ENCODE results near the gene MYO5A.
A peak's percentile ranks its signal among the peaks of the same experiment; 100 is the strongest.
"Not testable (repeated sequence)": the region's sequence is repeated elsewhere in the genome, so short reads cannot be mapped to it uniquely, and the experiment has no call there.

Gene MYO5A

DNA sequence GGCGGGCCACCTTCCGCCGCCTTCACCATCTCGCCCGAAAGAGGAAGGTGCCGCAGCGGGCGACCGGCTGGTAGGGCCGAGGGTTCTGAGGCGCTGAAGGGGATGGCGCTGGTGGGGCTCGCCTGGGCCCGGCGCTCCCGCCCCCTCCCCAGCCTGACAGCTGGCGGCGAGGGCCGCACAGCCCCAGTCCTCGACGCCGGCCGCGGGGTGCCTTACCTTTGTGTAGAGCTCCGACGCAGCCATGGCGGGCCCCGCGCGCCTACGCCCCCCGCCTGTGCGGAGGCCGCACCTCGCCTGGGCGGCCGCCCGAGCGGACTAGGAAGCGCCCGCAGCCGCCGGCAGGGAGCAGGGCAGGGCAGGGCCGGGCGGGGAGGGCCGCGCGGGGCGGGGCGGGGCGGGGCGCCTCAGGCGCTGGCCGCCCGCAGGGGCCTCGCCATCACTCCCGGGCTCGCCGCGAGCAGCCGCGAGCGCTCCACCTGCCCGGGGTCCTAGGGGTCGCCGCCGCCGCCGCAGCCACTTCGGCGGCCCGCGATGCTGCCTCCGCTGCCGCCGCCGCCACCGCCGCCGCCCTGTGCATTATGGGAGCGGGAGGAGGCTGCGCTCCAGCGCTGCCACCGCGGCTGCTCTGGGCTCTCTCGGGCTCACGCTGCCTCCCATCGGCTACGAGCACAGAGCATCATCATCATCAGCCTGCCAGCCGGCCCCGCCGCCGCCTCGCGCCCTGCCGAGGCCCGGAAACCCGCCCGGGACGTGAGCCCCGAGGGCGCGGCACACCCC, at the start of gene MYO5A:
Gene MYO5A, minus strand, starts transcription at position 317 of the 777 bp plus-strand sequence. Its CDS starts 74 bp downstream, at position 243.
- peak; percentile 70 for DNase-seq (ENCODE audit: low read depth)

DNA sequence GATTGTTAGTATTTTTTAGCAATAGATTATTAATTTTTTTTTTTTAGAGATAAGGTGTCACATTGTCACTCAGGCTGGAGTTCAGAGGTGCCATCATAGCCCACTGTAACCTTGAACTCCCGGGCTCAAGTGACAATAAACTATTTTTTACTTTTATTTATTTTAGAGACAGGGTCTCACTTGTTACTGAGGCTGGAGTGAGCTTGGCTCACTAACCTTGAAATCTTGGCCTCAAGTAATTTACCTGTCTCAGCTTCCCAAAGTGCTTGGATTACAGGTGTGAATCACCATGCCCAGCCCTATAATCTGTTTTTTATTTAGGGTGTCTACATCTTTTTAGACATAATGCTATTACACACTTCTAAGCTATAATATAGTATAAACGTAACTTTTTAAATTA, 48.0 kb upstream of the MYO5A start:
- DNase-seq (ENCODE audit: low read depth) = no peak

DNA sequence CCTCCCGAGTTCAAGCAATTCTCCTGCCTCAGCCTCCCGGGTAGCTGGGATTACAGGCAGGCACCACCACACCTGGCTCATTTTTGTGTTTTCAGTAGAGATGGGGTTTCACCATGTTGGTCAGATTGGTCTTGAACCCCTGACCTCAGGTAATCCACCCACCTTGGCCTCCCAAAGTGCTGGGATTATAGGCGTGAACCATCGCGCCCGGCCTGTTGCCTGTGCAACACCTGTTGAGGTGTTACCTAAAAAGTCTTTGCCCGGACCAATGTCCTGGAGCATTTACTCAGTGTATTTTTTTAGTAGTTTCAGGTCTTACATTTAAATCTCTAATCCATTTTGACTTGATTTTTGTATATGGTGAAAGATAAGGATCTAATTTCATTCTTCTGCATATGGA, 46.9 kb upstream of the MYO5A start:
- DNase-seq (ENCODE audit: low read depth) = not testable (repeated sequence)

DNA sequence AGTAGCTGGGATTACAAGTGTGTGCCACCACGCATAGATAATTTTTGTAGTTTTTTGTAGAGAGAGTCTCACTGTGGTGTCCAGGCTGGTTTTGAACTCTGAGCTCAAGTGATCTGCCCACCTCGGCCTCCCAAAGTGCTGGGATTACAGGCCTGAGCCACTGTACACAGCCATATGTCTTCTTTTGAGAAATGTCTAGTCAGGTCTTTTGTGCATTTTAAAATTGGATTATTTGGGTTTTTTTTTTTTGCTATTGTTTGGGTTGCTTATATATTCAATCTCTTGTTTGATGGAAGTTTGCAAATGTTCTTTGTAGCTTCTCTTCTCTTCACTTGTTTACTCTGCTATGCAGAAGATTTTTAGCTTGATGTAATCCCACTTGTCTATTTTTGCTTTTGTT, 46.4 kb upstream of the MYO5A start:
- no peak for DNase-seq (ENCODE audit: low read depth)

DNA sequence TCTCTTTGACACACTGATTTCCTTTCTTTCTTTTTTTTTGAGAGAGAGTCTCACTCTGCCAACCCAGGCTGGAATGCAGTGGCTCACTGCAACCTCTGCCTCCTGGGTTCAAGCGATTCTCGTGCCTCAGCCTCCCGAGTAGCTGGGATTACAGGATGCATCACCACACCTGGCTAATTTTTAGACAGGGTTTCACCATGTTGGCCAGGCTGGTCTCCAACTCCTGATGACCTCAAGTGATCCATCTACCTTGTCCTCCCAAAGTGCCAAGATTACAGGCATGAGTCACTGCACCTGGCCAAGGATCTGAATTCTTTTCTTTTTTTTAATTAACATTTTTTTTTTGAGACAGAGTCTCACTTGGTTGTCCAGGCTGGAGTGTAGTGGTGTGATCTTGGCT, 45.9 kb upstream of the MYO5A start:
- DNase-seq (ENCODE audit: low read depth) = not testable (repeated sequence)

DNA sequence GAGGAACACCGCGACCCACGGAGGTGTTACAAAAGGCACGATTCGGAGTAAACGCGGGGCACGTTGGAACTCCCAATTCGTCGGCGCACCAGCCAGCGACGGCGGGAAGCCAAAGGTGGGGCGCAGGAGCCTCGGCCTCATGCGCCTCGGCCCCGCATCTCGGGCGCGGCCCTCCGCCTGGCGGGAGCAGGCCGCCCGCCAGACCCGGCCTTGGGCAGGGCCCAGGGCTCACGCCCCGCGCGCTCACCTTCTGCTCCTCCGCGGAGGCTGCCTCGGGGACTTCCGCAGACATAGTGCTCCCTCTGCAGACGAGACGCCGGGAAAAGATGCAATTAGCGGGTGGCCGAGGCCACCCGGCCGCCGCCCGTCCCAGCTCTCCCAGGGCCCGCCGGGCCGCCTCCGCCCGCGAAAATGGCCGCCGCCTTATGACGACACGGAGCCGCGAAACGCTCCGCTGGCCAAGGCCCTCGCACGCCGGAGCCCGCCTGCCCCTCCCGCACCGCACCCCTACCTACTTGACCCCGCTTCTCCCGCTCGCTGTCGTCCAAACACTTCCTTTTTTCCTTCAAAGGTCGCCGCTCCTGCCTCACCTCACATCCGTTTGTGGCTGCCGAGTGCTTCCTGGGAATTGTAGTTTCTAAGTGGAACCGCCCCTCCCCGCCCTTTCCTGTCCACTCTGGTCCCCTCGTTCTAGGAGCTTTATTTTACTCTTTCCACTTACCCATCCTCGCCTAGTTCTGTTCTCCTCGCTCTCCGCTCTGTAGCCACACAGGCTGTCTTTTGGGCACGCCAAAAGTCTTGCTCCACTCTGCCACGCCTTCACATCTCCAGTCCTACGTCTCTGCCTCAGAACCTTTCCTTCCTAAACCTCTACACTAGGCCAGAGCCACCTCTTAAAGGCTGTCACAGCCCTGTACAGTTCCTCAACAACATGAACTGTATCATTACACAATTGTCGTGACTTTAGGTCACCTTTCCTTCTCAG, 40.2 kb upstream of the MYO5A start, which contains the start of gene ARPP19:
Gene ARPP19, minus strand, starts transcription at position 430 of the 985 bp plus-strand sequence. Its CDS starts 138 bp downstream, at position 292.
- DNase-seq (ENCODE audit: low read depth) = peak; percentile 79

DNA sequence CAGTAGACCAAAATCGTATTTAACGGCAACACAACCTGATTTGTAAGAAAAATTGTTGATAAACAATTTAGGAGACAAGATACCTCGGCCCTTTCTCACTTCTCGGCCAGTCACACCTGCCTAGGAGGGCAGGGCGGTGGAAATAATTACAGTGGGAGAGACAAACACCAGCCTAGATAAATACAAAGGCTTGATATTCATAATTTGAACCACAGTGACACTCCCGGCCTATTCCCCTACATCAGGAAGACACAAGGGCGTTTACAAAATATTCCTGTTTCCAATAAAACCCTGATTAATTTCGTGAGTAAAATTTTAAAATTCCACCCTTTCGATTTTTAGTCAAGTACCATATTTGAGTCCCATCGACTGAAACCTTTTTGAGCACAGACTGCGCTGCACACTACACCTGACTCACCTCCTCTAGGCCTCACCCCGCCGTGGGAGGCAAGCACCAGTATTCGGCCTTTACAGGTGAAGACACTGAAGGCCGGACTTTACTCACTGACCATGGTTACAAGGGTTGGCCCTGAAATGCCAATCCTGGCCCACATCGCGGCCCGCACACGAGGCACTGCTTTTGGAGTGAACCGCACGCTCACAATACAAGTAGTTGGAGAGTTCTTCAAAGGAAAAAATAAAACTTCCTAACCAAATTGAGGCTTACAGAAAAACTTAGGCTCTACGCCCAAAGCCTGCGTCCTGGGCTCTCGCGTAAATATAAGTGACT, 39.4 kb upstream of the MYO5A start:
- peak; percentile 39 for DNase-seq (ENCODE audit: low read depth)

DNA sequence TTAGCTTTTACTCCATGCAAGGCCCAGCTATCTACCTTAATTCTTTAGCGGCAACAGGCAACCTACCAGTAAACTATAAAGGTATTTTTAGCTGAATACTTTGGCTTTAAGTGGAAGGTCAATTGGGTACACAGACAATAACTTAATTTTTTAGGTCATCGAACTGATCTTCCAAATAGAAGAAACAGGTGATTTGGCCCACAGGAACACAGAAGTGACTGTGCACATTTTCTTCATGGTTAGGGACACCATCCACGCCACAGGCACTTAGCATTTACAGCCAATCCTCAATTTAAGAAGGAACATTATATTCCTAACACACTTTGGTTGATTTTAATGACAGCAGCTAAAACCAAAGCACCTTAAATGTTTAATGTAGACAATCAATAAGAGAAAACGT, 38.2 kb upstream of the MYO5A start:
- DNase-seq (ENCODE audit: low read depth) = no peak

DNA sequence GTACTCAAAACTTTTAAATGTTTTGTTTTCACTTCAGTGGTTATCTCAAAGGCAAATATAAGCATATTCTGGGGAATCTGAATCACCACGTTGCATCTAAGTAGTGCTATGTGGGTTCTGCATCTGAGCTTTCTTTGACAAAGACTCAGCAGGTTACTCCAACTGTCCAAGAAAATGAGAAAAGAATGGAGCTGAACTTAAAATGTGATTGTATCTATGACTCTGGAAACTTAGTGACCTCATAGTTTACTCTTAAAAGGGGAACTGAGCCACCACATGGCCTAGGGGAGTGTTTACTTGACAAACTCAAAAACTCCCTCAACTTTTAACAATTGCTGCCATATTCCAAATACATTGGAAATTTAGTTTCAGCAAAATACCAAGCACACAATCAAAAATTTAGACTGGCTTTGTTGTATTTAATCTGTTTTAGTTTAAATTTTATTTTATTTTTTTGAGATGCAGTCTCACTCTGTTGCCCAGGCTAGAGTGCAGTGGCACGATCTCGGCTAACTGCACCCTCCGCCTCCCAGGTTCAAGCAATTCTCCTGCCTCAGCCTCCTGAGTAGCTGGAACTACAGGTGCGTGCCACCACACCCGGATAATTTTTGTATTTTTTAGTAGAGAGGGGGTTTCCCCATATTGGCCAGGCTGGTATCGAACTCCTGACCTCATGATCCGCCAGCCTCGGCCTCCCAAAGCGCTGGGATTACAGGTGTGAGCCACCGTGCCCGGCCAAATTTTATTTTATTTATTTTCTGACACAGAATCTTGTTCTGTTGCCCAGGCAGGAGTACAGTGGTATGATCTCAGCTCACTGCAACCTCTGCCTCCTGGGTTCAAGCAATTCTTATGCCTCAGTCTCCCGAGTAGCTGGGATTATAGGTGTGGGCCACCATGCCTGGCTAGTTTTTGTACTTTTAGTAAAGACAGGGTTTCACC, 37.0 kb upstream of the MYO5A start:
- DNase-seq (ENCODE audit: low read depth) = not testable (repeated sequence)

DNA sequence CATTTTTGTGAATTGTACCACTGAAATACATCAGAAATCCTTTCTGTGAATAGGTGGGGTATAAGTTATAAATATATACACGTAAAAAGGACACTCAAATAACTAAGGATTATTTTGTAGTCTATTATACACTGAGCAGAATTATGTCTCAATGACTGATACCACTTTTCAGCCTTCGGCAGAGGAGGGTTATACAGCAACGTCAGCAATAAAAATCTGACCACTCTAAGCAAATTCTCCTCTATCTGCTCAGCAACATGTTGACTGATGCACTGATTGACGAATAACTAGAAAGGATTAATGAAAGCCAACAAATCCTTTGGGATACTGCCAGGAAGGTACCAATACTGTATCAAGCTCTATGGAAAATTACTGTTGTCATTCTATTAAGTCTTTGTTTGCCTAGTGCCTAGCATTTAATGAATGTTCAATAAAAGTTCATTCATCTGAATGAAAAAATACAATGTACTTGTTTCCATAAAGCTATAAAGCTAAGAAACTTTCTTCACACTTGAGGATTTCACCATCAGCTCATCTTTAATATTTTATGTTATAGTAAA, 34.9 kb upstream of the MYO5A start:
- no peak for DNase-seq (ENCODE audit: low read depth)

DNA sequence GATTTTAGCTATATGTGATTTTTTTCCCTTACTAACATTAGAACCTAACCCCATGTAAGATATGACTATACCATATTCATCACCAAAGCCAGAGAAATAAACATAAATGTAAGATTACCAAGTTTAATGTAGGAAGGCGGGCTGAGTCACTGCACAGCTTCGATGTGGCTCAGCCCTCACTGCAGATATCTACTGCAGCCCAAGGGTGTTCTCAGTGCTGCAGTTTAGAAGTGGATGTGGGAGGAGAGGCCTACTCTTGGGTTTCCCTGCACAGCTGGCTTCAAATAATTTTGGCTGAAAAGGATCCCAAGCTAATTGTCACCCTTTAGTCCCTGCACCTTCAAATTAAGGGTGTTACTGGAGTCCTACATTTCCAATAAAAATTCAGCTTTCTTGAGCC, 30.9 kb upstream of the MYO5A start:
- DNase-seq (ENCODE audit: low read depth) = peak; percentile 41

DNA sequence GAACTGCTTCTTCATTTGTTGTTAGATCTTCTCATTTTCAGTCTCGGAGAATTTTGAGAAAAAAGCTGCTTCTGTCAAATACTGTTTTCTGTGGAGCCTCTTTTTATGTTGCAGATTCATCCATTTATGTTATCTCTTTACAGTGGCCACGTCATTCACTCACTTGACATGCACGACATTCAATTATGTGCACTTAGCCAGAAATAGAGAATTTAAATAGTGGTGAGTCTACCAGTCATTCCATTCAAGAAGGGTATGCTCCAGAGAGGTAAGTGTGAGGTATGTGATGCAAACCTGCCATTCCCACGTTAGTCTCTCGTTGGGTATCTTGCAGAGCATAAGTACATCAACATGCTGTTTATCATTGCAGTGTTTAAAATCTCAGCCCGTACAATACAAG, 30.3 kb upstream of the MYO5A start:
- DNase-seq (ENCODE audit: low read depth) = no peak

DNA sequence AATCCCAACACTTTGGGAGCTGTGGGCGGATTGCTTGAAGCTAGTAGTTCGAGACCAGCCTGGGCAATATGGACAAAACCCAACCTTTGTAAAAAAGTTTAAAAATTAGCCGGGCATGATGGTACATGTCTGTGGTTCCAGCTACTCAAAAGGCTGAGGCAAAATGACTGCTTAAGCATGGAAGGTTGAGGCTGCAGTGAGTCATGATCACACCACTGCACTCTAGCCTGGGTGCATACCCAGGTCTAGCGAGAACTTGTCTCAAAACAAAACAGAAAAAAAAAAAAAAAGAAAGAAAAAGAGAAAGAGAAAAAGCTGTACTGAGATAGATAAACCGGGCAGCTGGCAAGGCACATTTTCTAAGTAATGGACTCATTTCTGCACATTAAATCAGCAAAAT, 29.5 kb upstream of the MYO5A start:
- DNase-seq (ENCODE audit: low read depth) = peak; percentile 53

DNA sequence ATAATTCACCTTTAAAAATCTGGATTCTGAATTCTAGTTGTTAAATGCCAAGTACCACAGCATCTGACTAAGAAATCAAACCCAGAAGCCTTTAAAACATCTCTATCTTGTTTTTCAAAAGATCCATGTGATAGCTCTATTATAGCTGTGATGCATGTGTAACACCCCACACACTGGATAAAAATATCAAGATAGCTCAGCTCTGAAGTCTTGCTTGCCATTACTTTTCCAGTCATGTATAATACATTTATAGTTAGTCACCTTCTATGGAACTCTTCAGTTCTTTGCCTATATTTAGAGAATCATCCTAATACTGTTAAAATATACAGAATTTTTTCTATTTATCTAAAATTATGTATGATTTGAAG, 28.6 kb upstream of the MYO5A start:
- no peak for DNase-seq (ENCODE audit: low read depth)

DNA sequence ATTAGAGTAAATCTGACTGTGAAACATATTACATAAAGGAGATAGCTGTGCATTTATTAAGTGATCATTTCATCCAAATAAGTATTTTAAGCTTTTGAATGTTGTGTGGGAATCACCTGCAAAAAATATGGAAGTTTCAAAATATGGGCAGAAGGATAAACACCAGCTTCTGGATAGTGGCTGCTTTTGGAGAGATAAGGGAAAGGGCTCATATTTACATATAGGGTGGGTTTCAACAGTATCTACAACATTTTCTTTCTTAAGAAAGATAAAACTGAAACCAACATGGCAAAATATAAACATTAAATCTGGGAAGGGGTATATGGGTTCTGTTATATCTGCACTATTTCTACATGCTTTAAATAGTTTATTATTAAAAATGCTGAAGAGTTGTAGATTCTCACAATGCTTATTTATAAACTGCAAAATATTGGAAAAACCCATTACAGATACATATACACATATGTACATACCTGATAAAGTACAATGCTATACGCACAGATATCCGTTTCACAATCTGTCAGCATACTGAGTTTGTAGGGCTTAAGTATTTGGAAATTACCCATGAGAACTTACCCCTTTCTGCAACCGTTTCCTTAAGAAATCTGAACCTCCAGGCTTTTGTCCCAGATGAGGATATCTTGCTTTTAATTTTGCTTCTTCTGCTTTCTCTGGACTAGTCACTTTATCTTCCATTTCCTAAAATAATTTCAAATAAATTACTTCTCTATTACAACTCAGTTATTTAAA, 28.0 kb upstream of the MYO5A start:
- no peak for DNase-seq (ENCODE audit: low read depth)

DNA sequence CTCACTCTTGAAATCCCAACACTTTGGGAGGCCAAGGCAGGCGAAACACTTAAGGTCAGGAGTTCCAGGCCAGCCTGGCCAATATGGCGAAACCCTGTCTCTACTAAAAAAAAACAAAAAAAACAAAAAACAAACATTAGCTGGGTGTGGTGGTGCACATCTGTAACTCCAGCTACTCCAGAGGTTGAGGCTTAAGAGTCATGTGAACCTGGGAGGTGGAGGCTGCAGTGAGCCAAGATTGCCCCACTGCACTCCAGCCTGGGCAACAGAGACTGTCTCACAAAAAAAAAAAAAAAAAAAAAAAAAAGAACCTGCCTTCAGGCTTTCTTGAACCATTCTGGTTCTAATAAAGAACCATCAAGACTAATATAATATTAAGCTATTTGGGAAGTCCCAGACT, 23.6 kb upstream of the MYO5A start:
- DNase-seq (ENCODE audit: low read depth) = no peak

DNA sequence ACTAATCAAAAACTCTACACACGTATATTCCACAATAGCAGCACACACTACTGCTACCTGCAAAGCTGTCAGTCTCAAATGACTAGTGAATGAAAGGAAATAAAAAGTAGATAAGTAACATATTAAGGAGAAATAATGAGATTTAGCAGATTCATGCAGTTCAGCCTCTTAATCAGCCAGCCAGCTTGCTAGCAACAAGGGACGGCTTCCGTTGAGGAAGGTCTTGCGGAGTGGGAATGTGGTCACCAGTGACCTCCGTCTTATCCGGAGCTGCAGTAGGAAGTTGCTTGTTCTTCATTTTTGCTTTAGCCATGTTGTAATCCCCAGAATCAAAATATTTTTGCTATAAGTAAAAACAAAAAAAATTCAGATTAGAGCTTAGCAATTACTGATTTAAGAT, 23.1 kb upstream of the MYO5A start:
- no peak for DNase-seq (ENCODE audit: low read depth)

DNA sequence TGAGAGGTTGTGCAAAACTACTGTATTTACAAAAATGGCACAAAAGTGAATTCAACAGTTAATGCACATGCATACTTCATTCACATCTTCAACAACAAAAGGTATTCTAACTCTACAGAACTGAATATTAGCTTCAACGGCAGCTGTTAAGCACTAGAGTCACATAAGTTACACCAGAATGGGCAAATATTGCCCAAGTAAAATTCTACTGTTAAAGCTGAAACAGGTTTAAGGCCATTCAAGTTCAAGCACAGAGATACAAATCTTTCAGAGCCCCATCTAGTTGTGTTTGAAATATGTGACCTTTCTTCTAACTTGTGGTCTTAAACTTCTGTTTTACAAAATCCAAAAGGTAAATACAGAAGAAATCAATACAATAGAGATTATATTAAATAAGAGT, 22.5 kb upstream of the MYO5A start:
- not testable (repeated sequence) for DNase-seq (ENCODE audit: low read depth)

DNA sequence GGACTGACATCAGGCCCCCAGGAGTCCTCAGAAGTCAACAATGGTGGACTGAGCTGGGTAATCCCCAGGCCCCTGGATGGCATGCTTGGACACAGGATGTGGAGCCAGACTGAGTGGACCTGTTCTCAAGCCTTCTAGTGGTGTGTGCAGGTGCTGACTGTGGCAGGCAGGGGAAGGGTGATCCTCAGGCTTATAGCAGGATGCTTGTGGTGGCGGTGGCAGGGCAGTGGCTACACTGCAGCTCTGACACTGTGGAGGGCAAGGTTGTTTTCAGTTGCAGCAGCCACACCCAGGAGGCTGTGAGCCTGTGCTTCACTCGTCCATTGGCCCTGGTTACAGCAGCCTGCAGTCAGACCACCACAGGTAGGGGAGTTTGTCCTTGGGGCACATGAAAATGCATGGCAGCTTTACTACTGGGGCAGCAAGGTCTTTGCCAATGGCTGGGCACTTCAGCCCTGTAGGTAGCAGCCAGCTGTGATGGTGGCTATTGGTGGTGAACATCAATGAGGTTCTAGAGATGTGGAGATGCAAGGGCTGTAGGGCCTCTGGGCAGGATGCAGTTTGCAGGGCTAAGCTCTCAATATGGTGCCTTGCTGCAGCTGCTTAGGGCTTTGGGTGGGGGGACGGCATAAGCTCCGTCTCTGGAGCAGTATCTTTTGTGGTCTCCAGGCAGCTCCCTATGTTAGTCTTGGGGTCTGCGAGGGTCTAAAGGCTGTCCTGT, 17.5 kb upstream of the MYO5A start:
- no peak for DNase-seq (ENCODE audit: low read depth)
